Activated T-helper 17 cell treated with anti-CD3 and anti-CD28 coated beads, Interleukin-2, amount 50 U/mL, for 72 hours (primary cell): Measurements from ENCODE around the gene NWD2. TPM values are rescaled to one million over a fixed set of nuclear protein-coding genes. Genes with fewer than 3 reads are reported as not detected.

Source experiments
- ATAC-seq: fragments of 150-1000 bp; cut with Tn5 transposase; replicated peaks from 2 replicates; pipeline ENCODE4 v1.10.0; 2021; ENCODE audit warnings: mild to moderate bottlenecking, moderate library complexity
- H3K27ac Mint-ChIP-seq: one replicate; pipeline ENCODE4 v1.8.0; 2022; ENCODE audit warnings: mixed read lengths
- H3K27me3 Mint-ChIP-seq: one replicate; pipeline ENCODE4 v1.8.0; 2022; ENCODE audit warnings: mixed read lengths
- H3K36me3 Mint-ChIP-seq: one replicate; pipeline ENCODE4 v1.8.0; 2022; ENCODE audit warnings: low read depth, mild to moderate bottlenecking, mixed read lengths
- H3K4me1 Mint-ChIP-seq: one replicate; pipeline ENCODE4 v1.8.0; 2022; ENCODE audit warnings: mixed read lengths
- H3K4me3 Mint-ChIP-seq: one replicate; pipeline ENCODE4 v1.8.0; 2022; ENCODE audit warnings: mild to moderate bottlenecking, mixed read lengths
- H3K9me3 Mint-ChIP-seq: one replicate; pipeline ENCODE4 v1.8.0; 2022; ENCODE audit warnings: mixed read lengths
- total RNA-seq, 2 donors: library from RNA; stranded (reverse); gene quantifications; one replicate each; pipeline ENCODE4 v1.2.3, GENCODE V29; 2022

NWD2 gene
- total RNA-seq, 2 donors from 2014 or later, result not detected

DNA sequence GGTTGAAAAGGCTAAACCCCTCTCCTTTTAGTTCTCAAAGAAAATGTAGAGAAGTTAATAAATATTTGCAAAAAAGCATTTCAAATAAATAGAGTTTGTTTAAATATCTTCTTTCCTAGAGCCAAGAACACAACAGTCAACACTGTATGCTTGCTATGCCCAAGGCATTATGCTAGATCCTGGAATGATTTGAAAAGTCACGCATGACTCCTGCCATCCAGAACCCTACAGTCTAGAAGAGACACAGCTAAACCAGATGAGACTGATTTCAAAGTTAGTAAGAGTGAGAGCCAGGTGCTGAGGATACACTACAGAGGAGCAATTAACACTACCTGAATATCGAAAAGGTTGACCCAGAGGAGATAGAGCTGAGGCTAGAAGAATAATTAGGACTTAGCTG, 205.8 kb downstream of the NWD2 start:
- H3K4me1 Mint-ChIP-seq, result no peaks in the 10 kb centered on the region
- no peak for ATAC-seq
- no peaks in the 10 kb centered on the region for H3K9me3 Mint-ChIP-seq
- H3K27ac Mint-ChIP-seq, result no peak overlapping the region
- peaks cover 41% of the 10 kb centered on the region for H3K27me3 Mint-ChIP-seq
- no peak overlapping the region for H3K4me3 Mint-ChIP-seq
- no peaks in the 10 kb centered on the region for H3K36me3 Mint-ChIP-seq

DNA sequence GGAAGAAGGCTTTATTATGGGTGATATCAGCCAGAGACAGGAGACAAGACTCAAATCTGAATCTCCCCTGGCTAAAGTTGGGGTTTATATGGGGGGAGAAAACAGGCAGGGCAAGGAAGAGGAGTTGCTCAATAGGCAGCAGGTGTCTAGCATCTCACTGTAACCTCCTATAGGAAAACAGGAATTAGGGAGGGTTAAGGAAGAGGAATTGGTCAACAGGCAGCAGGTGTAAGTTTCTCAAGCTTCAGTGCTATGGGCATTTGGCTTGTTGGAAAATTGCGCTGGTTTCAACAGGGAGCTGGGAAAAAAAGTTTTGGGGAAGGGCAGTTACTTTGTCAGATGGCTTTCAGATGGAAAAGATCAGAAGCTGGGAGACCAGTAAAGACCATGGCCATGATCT, 206.4 kb downstream of the NWD2 start:
- Mint-ChIP-seq H3K27ac (no peak overlapping the region), H3K9me3 (no peaks in the 10 kb centered on the region), H3K36me3 (no peaks in the 10 kb centered on the region), H3K4me1 (no peaks in the 10 kb centered on the region), H3K27me3 (peaks cover 47% of the 10 kb centered on the region), H3K4me3 (no peak overlapping the region)
- no peak for ATAC-seq

DNA sequence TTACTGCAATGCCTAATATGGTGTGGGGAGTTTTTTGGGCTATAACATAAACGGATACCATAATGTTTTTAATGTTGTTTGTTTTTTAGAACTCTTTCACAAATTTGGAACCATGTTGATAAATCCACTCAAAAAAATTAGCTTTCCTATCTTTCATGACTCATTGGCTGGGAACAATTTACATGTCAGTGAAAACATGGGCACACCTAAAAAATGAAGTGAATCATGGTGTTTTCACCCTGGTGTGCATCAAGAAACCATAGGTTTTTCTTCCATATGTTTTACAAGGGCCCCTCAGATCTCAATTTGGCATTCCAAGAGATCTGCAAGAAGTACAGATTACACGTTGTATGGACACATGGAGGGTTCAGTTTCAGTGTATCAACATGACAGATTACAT, 207.1 kb downstream of the NWD2 start:
- no peaks in the 10 kb centered on the region for H3K36me3 Mint-ChIP-seq
- ATAC-seq, result no peak
- H3K9me3 Mint-ChIP-seq, result no peaks in the 10 kb centered on the region
- H3K4me3 Mint-ChIP-seq, result no peak overlapping the region
- no peak overlapping the region for H3K27ac Mint-ChIP-seq
- H3K4me1 Mint-ChIP-seq, result no peaks in the 10 kb centered on the region
- H3K27me3 Mint-ChIP-seq, result peaks cover 54% of the 10 kb centered on the region

- Mint-ChIP-seq H3K36me3 (no peaks in the 10 kb centered on the region), H3K4me1 (no peaks in the 10 kb centered on the region), H3K27me3 (peaks cover 58% of the 10 kb centered on the region), H3K9me3 (no peaks in the 10 kb centered on the region), H3K27ac (no peak overlapping the region), H3K4me3 (peak overlapping the region; percentile 66)
- ATAC-seq, result peak; percentile 61
These were observed 208.4 kb downstream of the NWD2 start for GRCh38 chr4:37452952-37453280.

GRCh38 chr4:37453281-37453998, 208.9 kb downstream of the NWD2 start:
- peaks cover 53% of the 10 kb centered on the region for H3K27me3 Mint-ChIP-seq
- H3K4me3 Mint-ChIP-seq, result peak overlapping the region; percentile 66
- ATAC-seq, result peak; percentile 91
- H3K27ac Mint-ChIP-seq, result no peak overlapping the region
- no peaks in the 10 kb centered on the region for H3K9me3 Mint-ChIP-seq
- H3K4me1 Mint-ChIP-seq, result no peaks in the 10 kb centered on the region
- H3K36me3 Mint-ChIP-seq, result no peaks in the 10 kb centered on the region

- Mint-ChIP-seq H3K4me1 (no peaks in the 10 kb centered on the region), H3K36me3 (no peaks in the 10 kb centered on the region), H3K27me3 (peaks cover 53% of the 10 kb centered on the region), H3K4me3 (peak overlapping the region; percentile 66), H3K9me3 (no peaks in the 10 kb centered on the region), H3K27ac (no peak overlapping the region)
- no peak for ATAC-seq
These were observed 209.7 kb downstream of the NWD2 start for GRCh38 chr4:37453999-37454800.

DNA sequence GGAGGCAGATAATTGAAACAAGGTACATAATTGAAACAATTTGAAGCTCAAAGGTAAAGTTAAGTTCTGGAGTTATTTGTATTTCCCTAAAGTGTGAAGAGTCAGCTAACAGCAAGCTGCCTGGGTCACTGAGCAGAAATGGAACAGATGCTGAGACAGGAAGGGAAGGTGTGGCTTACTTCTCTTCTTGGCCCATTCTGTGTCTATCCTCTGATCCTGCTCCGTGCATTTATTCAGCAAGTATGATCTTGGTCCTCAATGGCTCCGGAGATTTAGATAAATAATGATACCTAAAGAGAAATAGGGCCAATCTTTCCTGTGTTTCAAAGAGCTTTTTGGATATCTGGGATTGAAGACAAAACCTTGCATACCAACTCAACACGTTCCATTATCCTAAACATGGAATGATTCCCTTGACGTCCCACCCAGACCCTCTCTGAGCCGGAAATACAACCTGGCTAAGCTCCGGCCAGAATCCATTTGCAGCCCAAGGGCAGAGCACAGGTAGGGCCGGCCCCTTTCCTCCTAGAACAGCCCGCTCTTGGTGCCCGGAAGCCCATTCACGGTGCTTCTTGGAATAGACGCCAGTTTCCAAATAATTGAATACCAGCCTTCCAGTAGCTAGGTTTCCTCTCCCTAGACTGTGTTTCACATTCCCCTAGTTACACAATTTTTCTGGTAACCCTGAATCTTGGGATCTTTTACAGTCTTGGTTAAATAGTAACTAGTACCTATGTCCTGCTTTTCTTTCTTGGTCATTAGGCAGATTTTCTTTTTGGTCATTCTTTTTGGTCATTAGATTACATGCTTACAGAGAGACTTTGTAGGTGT, 211.0 kb downstream of the NWD2 start:
- no peaks in the 10 kb centered on the region for H3K36me3 Mint-ChIP-seq
- H3K9me3 Mint-ChIP-seq, result no peaks in the 10 kb centered on the region
- H3K27me3 Mint-ChIP-seq, result peaks cover 53% of the 10 kb centered on the region
- no peaks in the 10 kb centered on the region for H3K4me1 Mint-ChIP-seq
- no peak for ATAC-seq
- H3K27ac Mint-ChIP-seq, result no peak overlapping the region
- H3K4me3 Mint-ChIP-seq, result no peak overlapping the region

- no peaks in the 10 kb centered on the region for H3K4me1 Mint-ChIP-seq
- no peak overlapping the region for H3K4me3 Mint-ChIP-seq
- H3K27ac Mint-ChIP-seq, result no peak overlapping the region
- ATAC-seq, result no peak
- H3K36me3 Mint-ChIP-seq, result no peaks in the 10 kb centered on the region
- H3K9me3 Mint-ChIP-seq, result no peaks in the 10 kb centered on the region
- H3K27me3 Mint-ChIP-seq, result peaks cover 16% of the 10 kb centered on the region
These were observed 217.3 kb downstream of the NWD2 start for GRCh38 chr4:37461801-37462200.

GRCh38 chr4:37463033-37463856, 218.7 kb downstream of the NWD2 start:
- H3K4me3 Mint-ChIP-seq, result no peak overlapping the region
- H3K27me3 Mint-ChIP-seq, result peaks cover 12% of the 10 kb centered on the region
- no peaks in the 10 kb centered on the region for H3K36me3 Mint-ChIP-seq
- H3K9me3 Mint-ChIP-seq, result no peaks in the 10 kb centered on the region
- no peaks in the 10 kb centered on the region for H3K4me1 Mint-ChIP-seq
- no peak overlapping the region for H3K27ac Mint-ChIP-seq
- ATAC-seq, result no peak

DNA sequence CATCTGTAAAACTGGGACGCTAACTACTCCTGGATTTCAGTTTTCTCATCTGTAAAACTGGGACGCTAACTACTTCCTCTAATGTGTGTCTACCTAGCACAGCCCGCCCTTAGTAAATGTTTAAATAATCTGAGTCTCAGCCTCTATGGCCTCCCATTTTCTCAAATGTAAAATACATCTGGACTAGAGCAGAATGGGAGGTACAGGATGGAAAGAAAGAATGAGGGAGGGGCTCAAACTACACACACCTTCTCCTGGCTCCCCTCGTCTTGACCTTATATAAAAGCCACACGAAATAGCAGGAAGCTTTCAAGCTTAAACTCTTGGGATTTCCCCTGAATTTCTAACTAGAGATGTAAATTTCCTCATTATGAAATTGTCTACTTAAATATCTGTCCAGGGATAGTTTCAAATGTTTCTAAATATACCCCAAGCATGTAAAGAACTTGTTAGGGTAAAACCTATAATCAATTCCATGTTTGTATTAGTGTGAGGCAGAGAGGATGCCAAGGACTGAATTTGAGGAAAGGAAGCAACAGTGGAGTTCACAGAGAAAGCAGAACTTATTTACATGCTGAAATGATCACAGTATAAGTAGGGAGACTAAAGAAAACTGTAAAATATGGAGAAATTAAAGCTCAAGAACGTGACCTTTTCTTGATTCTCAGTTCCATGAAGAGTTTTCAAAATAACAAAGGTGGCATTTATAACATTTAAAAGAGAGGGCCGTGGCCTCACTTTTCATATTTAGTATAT, 220.0 kb downstream of the NWD2 start:
- no peak for ATAC-seq
- H3K36me3 Mint-ChIP-seq, result no peaks in the 10 kb centered on the region
- H3K4me1 Mint-ChIP-seq, result no peaks in the 10 kb centered on the region
- no peak overlapping the region for H3K4me3 Mint-ChIP-seq
- H3K9me3 Mint-ChIP-seq, result no peaks in the 10 kb centered on the region
- no peak overlapping the region for H3K27ac Mint-ChIP-seq
- H3K27me3 Mint-ChIP-seq, result peaks cover 10% of the 10 kb centered on the region

DNA sequence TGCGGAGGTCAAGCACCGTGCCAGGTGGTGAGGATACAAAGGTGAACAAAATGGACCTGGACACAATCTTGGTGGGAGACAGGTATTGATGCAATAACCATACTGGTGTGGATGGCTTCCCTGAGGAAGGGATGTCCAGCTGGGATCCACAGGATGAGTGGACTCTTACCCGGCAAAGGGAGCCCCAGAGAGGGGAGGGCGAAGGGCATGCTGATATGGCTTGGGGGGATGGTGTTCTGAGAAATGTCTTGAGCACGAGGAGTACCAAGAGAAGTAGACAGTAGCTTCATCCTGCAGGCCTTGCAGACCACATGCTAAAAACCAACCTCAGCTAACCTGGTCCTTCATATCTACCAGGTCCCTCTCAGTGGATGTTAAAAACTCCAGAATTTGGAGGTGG, 220.8 kb downstream of the NWD2 start:
- Mint-ChIP-seq H3K36me3 (no peaks in the 10 kb centered on the region), H3K27ac (no peak overlapping the region), H3K4me1 (no peaks in the 10 kb centered on the region), H3K27me3 (peaks cover 7% of the 10 kb centered on the region), H3K4me3 (no peak overlapping the region), H3K9me3 (no peaks in the 10 kb centered on the region)
- no peak for ATAC-seq

GRCh38 chr4:37465845-37466244, 221.3 kb downstream of the NWD2 start:
- Mint-ChIP-seq H3K4me1 (no peaks in the 10 kb centered on the region), H3K36me3 (no peaks in the 10 kb centered on the region), H3K27ac (no peak overlapping the region), H3K4me3 (no peak overlapping the region), H3K27me3 (peaks cover 6% of the 10 kb centered on the region), H3K9me3 (no peaks in the 10 kb centered on the region)
- no peak for ATAC-seq

GRCh38 chr4:37467223-37467622, 222.7 kb downstream of the NWD2 start:
- ATAC-seq, result no peak
- H3K4me1 Mint-ChIP-seq, result no peaks in the 10 kb centered on the region
- H3K27me3 Mint-ChIP-seq, result peaks cover 3% of the 10 kb centered on the region
- no peak overlapping the region for H3K27ac Mint-ChIP-seq
- H3K36me3 Mint-ChIP-seq, result no peaks in the 10 kb centered on the region
- no peak overlapping the region for H3K4me3 Mint-ChIP-seq
- H3K9me3 Mint-ChIP-seq, result no peaks in the 10 kb centered on the region
